Retinal pigment epithelial cell (primary cell): ENCODE results near the gene UBL4A.

ENCODE experiments used
- DNase-seq: peaks from one replicate; pipeline ENCODE4 v3.0.0-alpha.2; 2010; ENCODE audit warnings: low read depth
- H3K4me3 ChIP-seq: 2 replicates; pipeline ENCODE4 v1.5.1; 2011; ENCODE audit warnings: mild to moderate bottlenecking, low read length, control low read depth, moderate library complexity
- CTCF ChIP-seq: conservative IDR thresholded peaks from 2 replicates; pipeline ENCODE4 v1.5.1; 2011; ENCODE audit warnings: low read depth, low read length, control low read depth, inconsistent platforms

Gene UBL4A

GRCh38 chrX:154487518-154488290 is 1.3 kb upstream of the UBL4A start:
- DNase-seq, result no peak
- TF ChIP-seq CTCF, result no peak
- H3K4me3 ChIP-seq, result no peak overlapping the region

- peak overlapping the region; percentile 47 for H3K4me3 ChIP-seq
- DNase-seq, result no peak
- TF ChIP-seq CTCF, result no peak
Observed at GRCh38 chrX:154486052-154486395, 391 bp downstream of the UBL4A start.

DNA sequence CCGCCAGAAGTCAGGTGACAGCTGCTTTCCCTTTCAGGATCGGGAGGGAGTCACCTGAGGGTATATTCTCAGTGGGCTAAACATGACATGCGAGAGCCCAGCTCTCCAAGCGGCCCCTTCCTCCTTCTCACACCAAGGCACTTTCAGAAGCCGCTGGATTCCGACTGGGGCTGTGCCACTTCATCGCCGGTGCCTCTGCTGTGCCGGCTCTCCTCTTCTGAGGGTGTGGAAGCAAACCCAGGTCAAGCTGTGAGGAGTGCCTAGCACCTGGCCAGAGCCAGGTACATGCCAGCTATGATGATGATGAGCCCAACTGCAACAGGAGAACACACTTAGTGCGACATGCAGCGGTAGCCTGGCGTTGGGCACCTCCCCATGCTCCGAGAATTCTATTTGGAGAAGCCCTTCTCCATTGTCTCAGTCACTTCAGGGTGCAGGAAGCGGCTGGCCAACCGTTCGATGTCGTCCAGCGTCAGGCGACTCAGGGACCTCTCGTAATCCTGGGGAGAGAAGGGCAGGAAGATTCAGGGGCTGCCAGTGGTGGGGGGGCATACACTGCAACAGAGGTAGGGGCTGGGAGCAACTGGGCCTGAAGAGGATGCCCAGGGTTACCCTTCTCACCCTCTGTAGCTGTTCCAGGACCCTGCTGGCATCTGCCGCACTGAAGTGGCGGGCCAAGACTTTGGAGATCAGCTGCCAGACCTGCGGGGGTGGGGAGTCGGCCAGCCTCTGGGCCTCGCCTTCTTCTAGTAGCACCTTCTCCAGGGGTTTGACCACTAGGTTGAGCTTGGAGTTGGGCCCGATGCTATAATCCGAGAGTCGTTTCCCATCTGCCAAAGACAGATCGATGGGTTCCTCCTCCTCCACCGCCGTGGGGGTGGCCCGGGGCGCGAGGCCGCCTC is 1.0 kb downstream of the UBL4A start:
- no peak for DNase-seq
- peak overlapping the region; percentile 47 for H3K4me3 ChIP-seq
- TF ChIP-seq CTCF, result no peak

DNA sequence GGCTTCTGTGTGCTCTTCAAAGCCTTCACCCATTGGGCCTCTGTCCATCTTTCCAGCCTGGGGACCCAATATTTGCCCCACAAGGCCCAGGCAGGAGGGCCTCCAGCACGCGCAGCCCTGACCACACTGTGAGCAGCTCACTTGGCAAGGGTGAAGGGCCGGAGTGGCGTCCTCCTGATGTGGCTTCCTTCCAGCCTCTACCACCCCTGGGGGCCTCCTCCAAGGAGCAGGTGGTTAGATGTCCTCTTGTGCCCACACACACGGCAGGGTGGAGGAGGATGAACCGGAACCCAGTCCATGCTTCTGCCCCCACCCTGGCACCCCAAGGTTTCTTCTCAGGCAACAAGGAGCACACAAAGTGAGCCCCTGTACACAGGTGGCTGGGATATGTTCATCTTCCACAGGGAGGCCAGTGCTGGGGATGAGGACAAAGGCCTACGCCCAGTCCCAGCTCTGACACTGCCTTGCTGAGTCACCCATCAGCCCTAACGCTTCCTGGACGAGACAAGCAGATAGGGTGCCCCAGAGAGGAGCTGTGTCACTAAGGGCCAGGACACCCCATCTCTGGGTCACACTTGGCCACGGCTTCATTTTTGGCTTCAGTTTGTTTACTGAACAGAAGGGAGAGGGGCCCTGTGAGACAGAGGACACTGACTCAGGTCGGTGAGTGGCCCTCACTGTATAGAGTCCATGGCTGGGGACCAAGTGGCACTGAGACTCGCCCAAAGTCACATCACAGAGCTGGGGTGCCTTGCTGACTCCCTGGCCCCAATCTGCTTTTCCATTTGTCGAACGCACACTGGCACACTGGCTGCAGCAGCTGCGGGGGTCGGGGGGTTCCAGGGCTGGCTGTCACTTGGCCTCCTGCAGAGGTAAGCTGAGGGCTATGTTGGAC is 1.9 kb downstream of the UBL4A start:
- no peak for TF ChIP-seq CTCF
- DNase-seq, result no peak
- no peak overlapping the region for H3K4me3 ChIP-seq

- no peak for TF ChIP-seq CTCF
- no peak for DNase-seq
- no peak overlapping the region for H3K4me3 ChIP-seq
Observed at GRCh38 chrX:154483325-154483724, 3.1 kb downstream of the UBL4A start.

- DNase-seq, result no peak
- TF ChIP-seq CTCF, result no peak
- no peak overlapping the region for H3K4me3 ChIP-seq
Observed at GRCh38 chrX:154482786-154483185, 3.6 kb downstream of the UBL4A start.
